Measurements from ENCODE around the gene ADAM12. TPM values are rescaled to one million over a fixed set of nuclear protein-coding genes. Genes with fewer than 3 reads are reported as not detected.

The ADAM12 gene
- total RNA-seq, 1 donor from 2014 or later: 8.0 TPM

DNA sequence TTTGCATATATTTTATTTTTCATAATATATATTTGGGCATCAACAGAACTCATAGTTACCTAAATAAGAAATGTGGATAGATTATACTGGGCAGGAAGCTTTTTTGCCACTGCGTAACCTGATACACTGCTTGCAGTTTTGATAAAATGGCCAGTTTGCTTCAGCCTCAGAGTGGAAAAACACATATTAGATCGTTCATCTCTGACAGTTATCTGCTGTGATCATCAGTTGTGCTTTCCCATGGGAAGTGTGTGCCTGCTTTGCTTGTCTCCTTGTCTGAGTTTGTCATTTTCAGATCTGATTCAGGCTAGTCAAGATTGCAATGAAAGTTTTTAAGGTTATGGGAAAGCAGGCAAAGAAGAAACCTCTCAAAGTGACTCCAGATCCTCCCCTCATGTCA is 54.0 kb downstream of the ADAM12 start:
- no peak overlapping the region for H3K4me3 Mint-ChIP-seq
- H3K4me1 ChIP-seq: no peaks in the 10 kb centered on the region
- no peak overlapping the region for H3K4me2 ChIP-seq
- no peaks in the 10 kb centered on the region for H3K79me2 ChIP-seq (ENCODE audit: low read depth)
- no peak overlapping the region for H3K27ac Mint-ChIP-seq
- no peaks in the 10 kb centered on the region for H4K20me1 ChIP-seq (ENCODE audit: low read depth)
- H3K36me3 Mint-ChIP-seq: no peaks in the 10 kb centered on the region
- no peaks in the 10 kb centered on the region for H3K27me3 Mint-ChIP-seq (ENCODE audit: insufficient read depth, low read depth)
- no peak overlapping the region for H3K4me3 ChIP-seq
- H3K27me3 ChIP-seq: no peaks in the 10 kb centered on the region
- H3K9me3 Mint-ChIP-seq: no peaks in the 10 kb centered on the region
- H3K27ac ChIP-seq: no peak overlapping the region
- H3K36me3 ChIP-seq: no peaks in the 10 kb centered on the region
- no peaks in the 10 kb centered on the region for H3F3A ChIP-seq (ENCODE audit: low read depth)
- H3K4me1 Mint-ChIP-seq: peaks cover 3% of the 10 kb centered on the region
- H2AFZ ChIP-seq (replicated peaks): no peak overlapping the region
- H3K9me3 ChIP-seq (ENCODE audit: low read depth): no peaks in the 10 kb centered on the region
- TF ChIP-seq EZH2 (IDR thresholded peaks at IDR 0.05): no peak
- H3K9ac ChIP-seq: no peak overlapping the region
- DNase-seq (ENCODE audit: low spot score): no peak

GRCh38 chr10:126332576-126332975 is 55.7 kb downstream of the ADAM12 start:
- Histone ChIP-seq H3K27ac (no peak overlapping the region), H3K4me2 (no peak overlapping the region), H4K20me1 (ENCODE audit: low read depth) (no peaks in the 10 kb centered on the region), H3K27me3 (no peaks in the 10 kb centered on the region), H3F3A (ENCODE audit: low read depth) (no peaks in the 10 kb centered on the region), H3K4me1 (no peaks in the 10 kb centered on the region), H3K4me3 (no peak overlapping the region), H3K79me2 (ENCODE audit: low read depth) (no peaks in the 10 kb centered on the region), H3K9me3 (ENCODE audit: low read depth) (no peaks in the 10 kb centered on the region), H3K36me3 (no peaks in the 10 kb centered on the region), H3K9ac (no peak overlapping the region), H2AFZ (replicated peaks) (no peak overlapping the region)
- TF ChIP-seq EZH2phosphoT487 (IDR thresholded peaks at IDR 0.05) (no peak), EZH2 (IDR thresholded peaks at IDR 0.05) (no peak)
- TF ChIP-seq, protein P1, sequence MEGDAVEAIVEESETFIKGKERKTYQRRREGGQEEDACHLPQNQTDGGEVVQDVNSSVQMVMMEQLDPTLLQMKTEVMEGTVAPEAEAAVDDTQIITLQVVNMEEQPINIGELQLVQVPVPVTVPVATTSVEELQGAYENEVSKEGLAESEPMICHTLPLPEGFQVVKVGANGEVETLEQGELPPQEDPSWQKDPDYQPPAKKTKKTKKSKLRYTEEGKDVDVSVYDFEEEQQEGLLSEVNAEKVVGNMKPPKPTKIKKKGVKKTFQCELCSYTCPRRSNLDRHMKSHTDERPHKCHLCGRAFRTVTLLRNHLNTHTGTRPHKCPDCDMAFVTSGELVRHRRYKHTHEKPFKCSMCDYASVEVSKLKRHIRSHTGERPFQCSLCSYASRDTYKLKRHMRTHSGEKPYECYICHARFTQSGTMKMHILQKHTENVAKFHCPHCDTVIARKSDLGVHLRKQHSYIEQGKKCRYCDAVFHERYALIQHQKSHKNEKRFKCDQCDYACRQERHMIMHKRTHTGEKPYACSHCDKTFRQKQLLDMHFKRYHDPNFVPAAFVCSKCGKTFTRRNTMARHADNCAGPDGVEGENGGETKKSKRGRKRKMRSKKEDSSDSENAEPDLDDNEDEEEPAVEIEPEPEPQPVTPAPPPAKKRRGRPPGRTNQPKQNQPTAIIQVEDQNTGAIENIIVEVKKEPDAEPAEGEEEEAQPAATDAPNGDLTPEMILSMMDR (IDR thresholded peaks at IDR 0.05): no peak
- Mint-ChIP-seq H3K36me3 (no peaks in the 10 kb centered on the region), H3K4me3 (no peak overlapping the region), H3K27ac (peak overlapping the region; percentile 50), H3K9me3 (no peaks in the 10 kb centered on the region), H3K4me1 (peaks cover 3% of the 10 kb centered on the region), H3K27me3 (ENCODE audit: insufficient read depth, low read depth) (no peaks in the 10 kb centered on the region)
- DNase-seq (ENCODE audit: low spot score): no peak

GRCh38 chr10:126331101-126331500 is 57.2 kb downstream of the ADAM12 start:
- Histone ChIP-seq H2AFZ (replicated peaks) (no peak overlapping the region), H4K20me1 (ENCODE audit: low read depth) (no peaks in the 10 kb centered on the region), H3K4me2 (no peak overlapping the region), H3K9me3 (ENCODE audit: low read depth) (no peaks in the 10 kb centered on the region), H3F3A (ENCODE audit: low read depth) (no peaks in the 10 kb centered on the region), H3K36me3 (no peaks in the 10 kb centered on the region), H3K79me2 (ENCODE audit: low read depth) (no peaks in the 10 kb centered on the region), H3K27ac (no peak overlapping the region), H3K4me1 (no peaks in the 10 kb centered on the region), H3K4me3 (no peak overlapping the region), H3K9ac (no peak overlapping the region), H3K27me3 (no peaks in the 10 kb centered on the region)
- no peaks in the 10 kb centered on the region for H3K36me3 Mint-ChIP-seq
- no peak overlapping the region for H3K4me3 Mint-ChIP-seq
- TF ChIP-seq, protein P1 (IDR thresholded peaks at IDR 0.05): no peak
- no peak for TF ChIP-seq EZH2phosphoT487 (IDR thresholded peaks at IDR 0.05)
- no peak for TF ChIP-seq EZH2 (IDR thresholded peaks at IDR 0.05)
- peaks cover 3% of the 10 kb centered on the region for H3K4me1 Mint-ChIP-seq
- no peak overlapping the region for H3K27ac Mint-ChIP-seq
- no peak for DNase-seq (ENCODE audit: low spot score)
- no peaks in the 10 kb centered on the region for H3K9me3 Mint-ChIP-seq
- H3K27me3 Mint-ChIP-seq (ENCODE audit: insufficient read depth, low read depth): no peaks in the 10 kb centered on the region

GRCh38 chr10:126324826-126325225 is 63.5 kb downstream of the ADAM12 start:
- Mint-ChIP-seq H3K4me1 (peaks cover 9% of the 10 kb centered on the region), H3K27me3 (ENCODE audit: insufficient read depth, low read depth) (peaks cover 7% of the 10 kb centered on the region), H3K4me3 (no peak overlapping the region), H3K27ac (no peak overlapping the region), H3K9me3 (no peaks in the 10 kb centered on the region), H3K36me3 (no peaks in the 10 kb centered on the region)
- no peaks in the 10 kb centered on the region for H3K27me3 ChIP-seq
- no peak overlapping the region for H3K4me2 ChIP-seq
- H3K9ac ChIP-seq: no peak overlapping the region
- peaks cover 7% of the 10 kb centered on the region for H3K4me1 ChIP-seq
- no peaks in the 10 kb centered on the region for H3F3A ChIP-seq (ENCODE audit: low read depth)
- H4K20me1 ChIP-seq (ENCODE audit: low read depth): no peaks in the 10 kb centered on the region
- no peak for DNase-seq (ENCODE audit: low spot score)
- H3K79me2 ChIP-seq (ENCODE audit: low read depth): no peaks in the 10 kb centered on the region
- no peak overlapping the region for H2AFZ ChIP-seq (replicated peaks)
- TF ChIP-seq EZH2 (IDR thresholded peaks at IDR 0.05) (no peak), EZH2phosphoT487 (IDR thresholded peaks at IDR 0.05) (no peak)
- TF ChIP-seq, protein P1 (IDR thresholded peaks at IDR 0.05): no peak
- H3K4me3 ChIP-seq: no peak overlapping the region
- H3K9me3 ChIP-seq (ENCODE audit: low read depth): no peaks in the 10 kb centered on the region
- no peak overlapping the region for H3K27ac ChIP-seq
- no peaks in the 10 kb centered on the region for H3K36me3 ChIP-seq
